ENCODE data around the gene PPP2R1A.

GRCh38 chr19:52187407-52187806 lies 2.4 kb upstream of the PPP2R1A start:
- TF ChIP-seq, protein P1, sequence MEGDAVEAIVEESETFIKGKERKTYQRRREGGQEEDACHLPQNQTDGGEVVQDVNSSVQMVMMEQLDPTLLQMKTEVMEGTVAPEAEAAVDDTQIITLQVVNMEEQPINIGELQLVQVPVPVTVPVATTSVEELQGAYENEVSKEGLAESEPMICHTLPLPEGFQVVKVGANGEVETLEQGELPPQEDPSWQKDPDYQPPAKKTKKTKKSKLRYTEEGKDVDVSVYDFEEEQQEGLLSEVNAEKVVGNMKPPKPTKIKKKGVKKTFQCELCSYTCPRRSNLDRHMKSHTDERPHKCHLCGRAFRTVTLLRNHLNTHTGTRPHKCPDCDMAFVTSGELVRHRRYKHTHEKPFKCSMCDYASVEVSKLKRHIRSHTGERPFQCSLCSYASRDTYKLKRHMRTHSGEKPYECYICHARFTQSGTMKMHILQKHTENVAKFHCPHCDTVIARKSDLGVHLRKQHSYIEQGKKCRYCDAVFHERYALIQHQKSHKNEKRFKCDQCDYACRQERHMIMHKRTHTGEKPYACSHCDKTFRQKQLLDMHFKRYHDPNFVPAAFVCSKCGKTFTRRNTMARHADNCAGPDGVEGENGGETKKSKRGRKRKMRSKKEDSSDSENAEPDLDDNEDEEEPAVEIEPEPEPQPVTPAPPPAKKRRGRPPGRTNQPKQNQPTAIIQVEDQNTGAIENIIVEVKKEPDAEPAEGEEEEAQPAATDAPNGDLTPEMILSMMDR (conservative IDR thresholded peaks at IDR 0.05) = no peak
- TF ChIP-seq EZH2 (IDR thresholded peaks at IDR 0.05; ENCODE audit: low read depth) = no peak
